Progenitor cell of endocrine pancreas (in vitro differentiated cells): Measurements from ENCODE around the gene ATP11B. TPM values are rescaled to one million over a fixed set of nuclear protein-coding genes. Genes with fewer than 3 reads are reported as not detected.
A peak's percentile ranks its signal among the peaks of the same experiment; 100 is the strongest.
"Not testable (repeated sequence)": the region's sequence is repeated elsewhere in the genome, so short reads cannot be mapped to it uniquely, and the experiment has no call there.

Source experiments
- DNase-seq: peaks from one replicate; pipeline ENCODE4 v3.0.0; 2021; ENCODE audit warnings: low spot score; ENCODE audit not compliant: unreplicated experiment
- H3K27ac Mint-ChIP-seq: 2 replicates; pipeline ENCODE4 v1.8.0; 2021; ENCODE audit warnings: mild to moderate bottlenecking, moderate library complexity, mixed read lengths
- H3K27me3 Mint-ChIP-seq: 2 replicates; pipeline ENCODE4 v1.8.0; 2021; ENCODE audit warnings: mixed read lengths
- H3K36me3 Mint-ChIP-seq: 2 replicates; pipeline ENCODE4 v1.8.0; 2022; ENCODE audit warnings: mixed read lengths; ENCODE audit not compliant: insufficient read depth
- H3K4me1 Mint-ChIP-seq: 2 replicates; pipeline ENCODE4 v1.8.0; 2021; ENCODE audit warnings: low read depth, mixed read lengths
- H3K4me3 Mint-ChIP-seq: 2 replicates; pipeline ENCODE4 v1.8.0; 2021; ENCODE audit warnings: low read depth, mild to moderate bottlenecking, moderate library complexity, mixed read lengths
- H3K9me3 Mint-ChIP-seq: 2 replicates; pipeline ENCODE4 v1.8.0; 2021; ENCODE audit warnings: low read depth, mixed read lengths
- CTCF ChIP-seq: fragments of 200-600 bp; sonication (generic); IDR thresholded peaks from one replicate; pipeline ENCODE4 v1.5.0; 2021; ENCODE audit warnings: antibody characterized with exemption, mild to moderate bottlenecking; ENCODE audit not compliant: unreplicated experiment
- total RNA-seq: library from RNA; stranded (reverse); gene quantifications from 2 replicates; pipeline ENCODE4 v1.2.1, GENCODE V29; 2021

The ATP11B gene
- total RNA-seq, 1 donor from 2014 or later, result 127 TPM

- H3K4me3 Mint-ChIP-seq, result no peak overlapping the region
- H3K4me1 Mint-ChIP-seq, result peaks cover 18% of the 10 kb centered on the region
- H3K27me3 Mint-ChIP-seq, result no peaks in the 10 kb centered on the region
- peaks cover 24% of the 10 kb centered on the region for H3K36me3 Mint-ChIP-seq
- no peak for TF ChIP-seq CTCF
- H3K27ac Mint-ChIP-seq, result no peak overlapping the region
- H3K9me3 Mint-ChIP-seq, result no peaks in the 10 kb centered on the region
- DNase-seq, result no peak
These were observed 25.1 kb downstream of the ATP11B start for GRCh38 chr3:182818296-182818978.

DNA sequence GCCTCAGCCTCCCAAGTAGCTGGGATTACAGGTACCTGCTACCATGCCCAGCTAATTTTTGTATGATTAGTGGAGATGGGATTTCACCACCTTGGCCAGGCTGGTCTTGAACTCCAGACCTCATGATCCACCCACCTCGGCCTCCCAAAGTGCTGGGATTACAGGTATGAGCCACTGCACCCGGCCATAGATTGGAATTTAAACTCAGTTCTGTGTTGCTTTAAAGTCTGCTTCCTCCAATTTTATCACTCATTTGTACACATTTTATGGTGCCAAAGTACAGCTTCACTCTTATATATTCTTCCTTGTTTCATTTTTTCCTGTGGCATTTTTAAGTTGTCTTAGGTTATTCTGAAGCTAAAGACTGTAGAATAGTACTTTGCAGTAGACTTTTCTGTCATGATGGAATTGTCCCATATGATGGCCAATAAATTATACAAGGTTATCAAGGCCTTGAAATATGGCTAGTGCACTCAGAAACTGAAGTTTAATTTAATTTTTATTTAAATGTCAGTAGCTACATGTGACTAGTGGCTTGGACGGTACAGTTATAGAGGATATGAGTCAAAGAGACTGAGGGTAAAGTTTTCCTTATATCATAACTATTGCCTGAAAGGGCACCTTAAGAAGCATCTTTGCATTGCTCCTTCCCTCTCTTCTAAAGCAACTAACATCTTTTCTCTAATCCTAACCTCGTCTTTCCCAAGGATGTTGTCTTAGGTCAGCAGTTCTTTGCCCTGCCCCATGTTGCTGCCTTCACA is 28.1 kb downstream of the ATP11B start:
- Mint-ChIP-seq H3K27me3 (no peaks in the 10 kb centered on the region), H3K4me3 (no peak overlapping the region), H3K36me3 (peaks cover 33% of the 10 kb centered on the region), H3K27ac (peak overlapping the region; percentile 52), H3K9me3 (no peaks in the 10 kb centered on the region), H3K4me1 (peaks cover 5% of the 10 kb centered on the region)
- no peak for DNase-seq
- TF ChIP-seq CTCF, result no peak

- H3K4me3 Mint-ChIP-seq, result not testable (repeated sequence)
- peaks cover 36% of the 10 kb centered on the region for H3K36me3 Mint-ChIP-seq
These were observed 29.0 kb downstream of the ATP11B start for GRCh38 chr3:182822260-182822659.

DNA sequence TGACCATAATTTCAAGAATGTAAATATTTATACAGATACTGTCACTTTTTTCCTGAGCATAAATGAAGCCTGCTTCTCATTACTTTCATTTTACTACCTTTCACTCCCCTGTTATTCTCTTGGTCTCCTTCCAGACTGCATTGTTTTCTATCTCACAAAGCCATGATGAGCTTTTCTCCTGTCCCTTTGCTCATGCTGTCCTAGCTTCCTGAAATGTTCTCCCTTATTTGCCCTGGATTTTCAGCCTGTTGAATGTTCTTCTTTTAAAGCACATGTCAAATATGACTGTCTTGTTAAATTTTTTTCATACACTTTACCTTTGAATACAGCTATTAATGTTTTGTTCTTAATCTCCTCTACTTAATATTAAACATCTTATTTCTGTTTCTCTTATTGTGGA is 31.7 kb downstream of the ATP11B start:
- Mint-ChIP-seq H3K9me3 (no peaks in the 10 kb centered on the region), H3K27ac (no peak overlapping the region)
- no peak for TF ChIP-seq CTCF

More at GRCh38 chr3:182822260-182822659, 29.0 kb downstream of the ATP11B start:
- H3K4me1 Mint-ChIP-seq, H3K9me3 Mint-ChIP-seq, DNase-seq, H3K27me3 Mint-ChIP-seq: not testable (repeated sequence)
- H3K27ac Mint-ChIP-seq, result peak overlapping the region; percentile 56

GRCh38 chr3:182829761-182830405 is 36.6 kb downstream of the ATP11B start:
- Mint-ChIP-seq H3K9me3 (no peaks in the 10 kb centered on the region), H3K27me3 (no peaks in the 10 kb centered on the region), H3K4me3 (no peak overlapping the region), H3K36me3 (peaks cover 22% of the 10 kb centered on the region), H3K4me1 (no peaks in the 10 kb centered on the region), H3K27ac (no peak overlapping the region)
- no peak for TF ChIP-seq CTCF
- DNase-seq, result no peak

More for the DNA sequence above, 31.7 kb downstream of the ATP11B start:
- H3K4me3 Mint-ChIP-seq, result no peak overlapping the region
- peaks cover 36% of the 10 kb centered on the region for H3K36me3 Mint-ChIP-seq
- H3K27me3 Mint-ChIP-seq, result no peaks in the 10 kb centered on the region
- no peaks in the 10 kb centered on the region for H3K4me1 Mint-ChIP-seq
- DNase-seq, result no peak
